Body of pancreas (tissue), 4 donors: ENCODE results near the gene OGFOD3.

Experiments
- POLR2A ChIP-seq, 3 donors: fragments of 450-650 bp; IDR thresholded peaks; one replicate each; pipeline ENCODE4 v1.6.1; 2016; ENCODE audit warnings: antibody characterized with exemption in 3 of 3, mild to moderate bottlenecking in 2 of 3
- TF ChIP-seq, protein P1 (sequence below), 7 experiments: fragments of 450-650 bp in 4 of 7; fragments of 200-600 bp in 3 of 7; sonication (generic) in 3 of 7; IDR thresholded peaks; one replicate each; pipeline ENCODE4 v1.5.1; 2016 to 2019; ENCODE audit warnings: antibody characterized with exemption in 7 of 7

DNA sequence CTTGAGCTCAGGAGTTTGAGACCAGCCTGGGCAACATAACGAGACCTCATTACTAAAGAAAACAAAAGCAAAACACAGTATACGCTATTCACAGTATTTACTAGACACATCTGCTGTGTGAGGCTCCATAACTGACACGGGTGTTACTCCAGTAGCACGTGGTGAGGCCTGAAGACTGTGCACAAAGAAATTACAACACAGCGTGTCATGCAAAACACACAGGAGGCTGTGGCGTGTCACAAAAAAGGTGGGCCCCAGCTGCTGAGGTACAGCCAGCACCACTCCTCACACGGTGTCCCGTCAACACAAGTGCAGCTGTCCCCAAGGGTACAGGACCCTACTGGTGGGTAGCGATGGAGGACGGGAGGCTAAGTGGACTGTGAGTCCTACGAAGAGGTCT, 29.5 kb upstream of the OGFOD3 start:
- TF ChIP-seq, protein P1, sequence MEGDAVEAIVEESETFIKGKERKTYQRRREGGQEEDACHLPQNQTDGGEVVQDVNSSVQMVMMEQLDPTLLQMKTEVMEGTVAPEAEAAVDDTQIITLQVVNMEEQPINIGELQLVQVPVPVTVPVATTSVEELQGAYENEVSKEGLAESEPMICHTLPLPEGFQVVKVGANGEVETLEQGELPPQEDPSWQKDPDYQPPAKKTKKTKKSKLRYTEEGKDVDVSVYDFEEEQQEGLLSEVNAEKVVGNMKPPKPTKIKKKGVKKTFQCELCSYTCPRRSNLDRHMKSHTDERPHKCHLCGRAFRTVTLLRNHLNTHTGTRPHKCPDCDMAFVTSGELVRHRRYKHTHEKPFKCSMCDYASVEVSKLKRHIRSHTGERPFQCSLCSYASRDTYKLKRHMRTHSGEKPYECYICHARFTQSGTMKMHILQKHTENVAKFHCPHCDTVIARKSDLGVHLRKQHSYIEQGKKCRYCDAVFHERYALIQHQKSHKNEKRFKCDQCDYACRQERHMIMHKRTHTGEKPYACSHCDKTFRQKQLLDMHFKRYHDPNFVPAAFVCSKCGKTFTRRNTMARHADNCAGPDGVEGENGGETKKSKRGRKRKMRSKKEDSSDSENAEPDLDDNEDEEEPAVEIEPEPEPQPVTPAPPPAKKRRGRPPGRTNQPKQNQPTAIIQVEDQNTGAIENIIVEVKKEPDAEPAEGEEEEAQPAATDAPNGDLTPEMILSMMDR (IDR thresholded peaks at IDR 0.05): no peak
- no peak for TF ChIP-seq POLR2A (IDR thresholded peaks at IDR 0.05)
